Psoas muscle (tissue), 8 donors: ENCODE data around the gene PPP1R16B. TPM values are rescaled to one million over a fixed set of nuclear protein-coding genes. Genes with fewer than 3 reads are reported as not detected.

Source experiments
- ATAC-seq, 4 donors: fragments of 200-7000 bp; cut with Tn5 transposase; one replicate each; pipeline ENCODE4 v1.9.1; 2020; ENCODE audit warnings: moderate library complexity in 3 of 4, mild to moderate bottlenecking in 2 of 4
- DNase-seq, 2 donors: peaks; one replicate each; pipeline ENCODE4 v3.0.0-alpha.2; 2020
- H3K27ac ChIP-seq: fragments of 200-600 bp; one replicate; pipeline ENCODE4 v1.8.0; 2022
- H3K27me3 ChIP-seq, 3 donors: fragments of 200-600 bp in 1 of 3; one replicate each; pipeline versions ENCODE4 v1.6.1 to v1.8.0; 2013 to 2022; ENCODE audit warnings: low read length in 2 of 3, mild to moderate bottlenecking in 2 of 3, moderate library complexity in 1 of 3; ENCODE audit not compliant: insufficient read depth in 3 of 3
- H3K36me3 ChIP-seq, 2 donors: fragments of 200-600 bp in 1 of 2; one replicate each; pipeline versions ENCODE4 v1.6.1 to v1.8.0; 2013 to 2022; ENCODE audit warnings: low read depth in 1 of 2, mild to moderate bottlenecking in 1 of 2, moderate library complexity in 1 of 2; ENCODE audit not compliant: insufficient read depth in 1 of 2
- H3K4me1 ChIP-seq: fragments of 200-600 bp; one replicate; pipeline ENCODE4 v1.8.0; 2022
- H3K4me3 ChIP-seq: fragments of 200-600 bp; one replicate; pipeline ENCODE4 v1.8.0; 2022; ENCODE audit warnings: mild to moderate bottlenecking
- H3K9me3 ChIP-seq: fragments of 200-600 bp; one replicate; pipeline ENCODE4 v1.8.0; 2022
- CTCF ChIP-seq: fragments of 200-600 bp; IDR thresholded peaks from one replicate; pipeline ENCODE4 v1.8.0; 2022; ENCODE audit warnings: antibody characterized with exemption
- WGBS, 3 donors: extraction: QIAGEN DNeasy Blood & Tissue Kit; methylation state at CpG; one replicate each; pipeline versions ENCODE4 v1.1.6 to v1.1.7; 2013; 5-methylcytosine and 5-hydroxymethylcytosine counted together
- intact Hi-C, 2 donors: fragments of 100-400 bp; cut with DNase I; formaldehyde crosslinking; loops; one replicate each; pipeline versions ENCODE4 v1.11.0 to v1.14.2; 2022
- polyA plus RNA-seq, 3 donors: library from polyadenylated mRNA; stranded (reverse); fragments of 200-250 nt; gene quantifications; one replicate each; pipeline ENCODE4 v1.2.3, GENCODE V29; 2013
- total RNA-seq, 4 donors: library from RNA; stranded (reverse); fragmentation: NEBNext Ultra II Directional in 2 of 4; extraction: Animal tissue kit (Norgen Biotek cat#: 25700) in 2 of 4; gene quantifications; one replicate each; pipeline versions ENCODE4 v1.2.1 to v1.2.4, GENCODE V29; 2021 to 2023
- donor health status: healthy with polysubstance abuse.
- donor health status: DM: no; HTN: no; CAD: no; lungs with moderate emphysema.
- donor health status: Bipolar disorder and iron deficiency.
- donor health status: healthy.
- donor health status: DM: yes; HTN: yes; CAD: no.
- donor health status: DM: no; HTN: no; CAD: no.
- donor health status: DM: no; HTN: no; CAD: no.
- donor health status: DM: yes; HTN: yes; CAD: no.

The PPP1R16B gene
- total and polyA plus RNA-seq, 7 donors, result 1.6 to 5.2 (median 4.1) TPM

- H3K27ac ChIP-seq, result no peak overlapping the region
- no peaks in the 10 kb centered on the region for H3K4me1 ChIP-seq
- intact Hi-C loops, result no loop called here
Observed at GRCh38 chr20:38853759-38854158, 48.3 kb downstream of the PPP1R16B start.

DNA sequence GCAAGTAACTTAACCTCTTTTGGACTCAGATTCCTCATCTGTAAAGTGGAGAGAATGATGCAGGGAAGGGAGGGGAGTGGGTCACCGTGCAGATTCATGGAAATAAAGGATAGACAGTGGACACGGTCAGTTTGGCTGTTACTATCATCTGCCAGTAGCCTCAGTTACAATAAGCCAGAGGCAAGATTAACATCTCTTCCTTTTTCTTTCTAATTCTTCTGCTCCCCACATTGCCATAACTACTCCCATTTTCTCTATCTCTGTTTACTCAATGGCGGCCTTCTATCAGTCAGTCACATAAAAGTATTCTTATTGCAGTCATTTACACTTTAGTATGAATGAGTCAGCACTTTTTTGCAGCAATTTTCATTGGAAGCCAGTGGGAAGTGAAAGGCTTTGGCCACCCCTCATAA, 49.2 kb downstream of the PPP1R16B start:
- intact Hi-C loops, result no loop called here
- whole genome bisulfite sequencing, 3 donors, result 68 to 81% (median 69%) methylated on average over 3 of the region's 3 CpGs
- no peaks in the 10 kb centered on the region for H3K4me1 ChIP-seq
- H3K27ac ChIP-seq, result no peak overlapping the region
- no peak overlapping the region for H3K4me3 ChIP-seq
- TF ChIP-seq CTCF, result no peak
- no peaks in the 10 kb centered on the region for H3K9me3 ChIP-seq
- no peaks in the 10 kb centered on the region for H3K36me3 ChIP-seq
- ATAC-seq (no peak), DNase-seq (no peak)
- peaks cover 2 to 6% (median 3%) of the 10 kb centered on the region in 3 donors for H3K27me3 ChIP-seq

More at GRCh38 chr20:38853759-38854158, 48.3 kb downstream of the PPP1R16B start:
- TF ChIP-seq CTCF, result no peak
- no peaks in the 10 kb centered on the region for H3K36me3 ChIP-seq
- WGBS, 3 donors, result 90 to 92% (median 91%) methylated on average over 8 of the region's 8 CpGs
- H3K27me3 ChIP-seq, result peaks cover 0 to 6% (median 3%) of the 10 kb centered on the region in 3 donors
- H3K4me3 ChIP-seq, result no peak overlapping the region
- no peak for DNase-seq
- no peak for ATAC-seq
- H3K9me3 ChIP-seq, result no peaks in the 10 kb centered on the region

DNA sequence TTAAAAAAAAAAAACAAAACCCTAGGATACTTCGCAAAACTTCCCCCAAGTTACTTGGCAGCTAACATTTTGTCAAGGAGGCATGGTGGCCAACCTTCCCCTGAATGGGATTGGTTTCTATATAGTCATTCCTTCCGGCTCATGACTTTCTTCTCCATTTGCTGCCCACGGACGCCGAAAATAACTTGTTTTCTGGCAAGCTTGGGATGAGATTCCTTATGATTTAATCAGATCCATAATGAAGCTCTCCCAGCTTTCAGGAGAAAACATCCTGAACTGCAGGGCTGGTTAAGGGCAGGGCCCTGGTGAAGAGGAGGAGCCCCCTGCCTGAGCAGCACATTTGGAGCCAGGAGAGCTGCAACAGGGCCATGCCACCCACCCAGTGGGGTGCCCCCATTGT, 49.9 kb downstream of the PPP1R16B start:
- peaks cover 2 to 6% (median 3%) of the 10 kb centered on the region in 3 donors for H3K27me3 ChIP-seq
- DNase-seq, result no peak
- ATAC-seq, result no peak
- no peaks in the 10 kb centered on the region for H3K36me3 ChIP-seq
- no peak overlapping the region for H3K4me3 ChIP-seq
- no peak for TF ChIP-seq CTCF
- WGBS, 3 donors, result 54 to 64% (median 55%) methylated on average over 5 of the region's 5 CpGs
- intact Hi-C loops, result no loop called here
- H3K9me3 ChIP-seq, result no peaks in the 10 kb centered on the region
- no peak overlapping the region for H3K27ac ChIP-seq
- H3K4me1 ChIP-seq, result no peaks in the 10 kb centered on the region

DNA sequence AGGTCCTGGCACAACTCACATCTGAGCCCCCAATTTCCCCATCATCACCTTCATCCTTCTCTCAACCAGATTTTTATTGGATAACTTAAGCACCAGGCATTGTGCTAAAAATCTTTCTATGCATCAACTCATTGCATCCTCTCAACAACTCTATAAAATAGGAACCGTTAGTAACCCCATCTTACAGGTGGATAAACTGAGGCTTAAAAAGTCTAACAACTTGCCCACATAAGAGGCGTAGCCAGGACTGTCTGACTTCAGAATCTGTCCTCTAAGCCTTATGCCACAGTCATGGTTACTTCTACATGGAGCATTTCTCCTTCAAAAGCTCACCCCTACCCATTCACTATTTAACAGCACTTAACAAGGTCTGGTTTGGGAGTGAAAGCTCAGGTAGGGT, 51.1 kb downstream of the PPP1R16B start:
- intact Hi-C loops, result no loop called here
- Histone ChIP-seq H3K27me3 (peaks cover 2 to 6% (median 3%) of the 10 kb centered on the region in 3 donors), H3K27ac (no peak overlapping the region), H3K9me3 (no peaks in the 10 kb centered on the region), H3K36me3 (no peaks in the 10 kb centered on the region), H3K4me3 (no peak overlapping the region), H3K4me1 (no peaks in the 10 kb centered on the region)
- no peak for DNase-seq
- 84 to 93% (median 87%) methylated on average over 2 of the region's 2 CpGs for WGBS, 3 donors
- ATAC-seq, result no peak
- no peak for TF ChIP-seq CTCF

DNA sequence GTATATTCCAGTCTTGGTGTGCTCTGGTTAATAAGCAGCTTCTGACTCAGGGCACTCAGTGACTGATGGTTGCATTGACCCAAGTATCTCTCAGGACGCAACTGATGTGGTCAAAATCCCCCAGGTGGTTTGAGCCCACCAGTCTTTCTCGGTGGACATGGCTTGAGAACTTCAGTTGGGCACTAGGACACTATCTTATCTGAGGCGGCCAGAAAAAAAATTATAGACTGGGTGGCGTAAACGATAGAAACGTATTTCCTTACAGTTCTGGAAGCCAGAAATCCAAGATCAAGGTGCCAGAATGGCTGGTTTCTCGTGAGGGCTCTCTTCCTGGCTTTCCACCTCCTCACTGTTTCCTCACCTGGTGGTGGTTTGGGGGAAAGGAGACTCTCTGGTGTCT, 52.2 kb downstream of the PPP1R16B start:
- Histone ChIP-seq H3K36me3 (no peaks in the 10 kb centered on the region), H3K4me1 (no peaks in the 10 kb centered on the region), H3K4me3 (no peak overlapping the region), H3K9me3 (no peaks in the 10 kb centered on the region), H3K27me3 (peaks cover 2 to 6% (median 3%) of the 10 kb centered on the region in 3 donors), H3K27ac (no peak overlapping the region)
- 78 to 83% (median 80%) methylated on average over 7 of the region's 7 CpGs for WGBS, 3 donors
- DNase-seq (no peak), ATAC-seq (no peak)
- intact Hi-C loops, result no loop called here
- no peak for TF ChIP-seq CTCF
